ENCODE measurements around the gene ZNF141.
"Not testable (repeated sequence)": the region's sequence is repeated elsewhere in the genome, so short reads cannot be mapped to it uniquely, and the experiment has no call there.

ZNF141 gene

GRCh38 chr4:337143-337931 is at the start of gene ZNF141:
ZNF141 (plus strand) TSS chr4:337814; CDS start chr4:337984, 170 bp downstream.
- peak; percentile 75 to 86 for DNase-seq (ENCODE audit: low read depth in 2 of 2)

- no peak for DNase-seq (ENCODE audit: low read depth in 2 of 2)
Observed at GRCh38 chr4:288891-289290, 48.7 kb upstream of the ZNF141 start.

GRCh38 chr4:294732-295131 is 42.9 kb upstream of the ZNF141 start:
- DNase-seq (ENCODE audit: low read depth in 2 of 2), result no peak

GRCh38 chr4:302381-302780 is 35.2 kb upstream of the ZNF141 start:
- no peak for DNase-seq (ENCODE audit: low read depth in 2 of 2)

GRCh38 chr4:304516-304915 is 33.1 kb upstream of the ZNF141 start:
- not testable (repeated sequence) for DNase-seq (ENCODE audit: low read depth in 2 of 2)

DNA sequence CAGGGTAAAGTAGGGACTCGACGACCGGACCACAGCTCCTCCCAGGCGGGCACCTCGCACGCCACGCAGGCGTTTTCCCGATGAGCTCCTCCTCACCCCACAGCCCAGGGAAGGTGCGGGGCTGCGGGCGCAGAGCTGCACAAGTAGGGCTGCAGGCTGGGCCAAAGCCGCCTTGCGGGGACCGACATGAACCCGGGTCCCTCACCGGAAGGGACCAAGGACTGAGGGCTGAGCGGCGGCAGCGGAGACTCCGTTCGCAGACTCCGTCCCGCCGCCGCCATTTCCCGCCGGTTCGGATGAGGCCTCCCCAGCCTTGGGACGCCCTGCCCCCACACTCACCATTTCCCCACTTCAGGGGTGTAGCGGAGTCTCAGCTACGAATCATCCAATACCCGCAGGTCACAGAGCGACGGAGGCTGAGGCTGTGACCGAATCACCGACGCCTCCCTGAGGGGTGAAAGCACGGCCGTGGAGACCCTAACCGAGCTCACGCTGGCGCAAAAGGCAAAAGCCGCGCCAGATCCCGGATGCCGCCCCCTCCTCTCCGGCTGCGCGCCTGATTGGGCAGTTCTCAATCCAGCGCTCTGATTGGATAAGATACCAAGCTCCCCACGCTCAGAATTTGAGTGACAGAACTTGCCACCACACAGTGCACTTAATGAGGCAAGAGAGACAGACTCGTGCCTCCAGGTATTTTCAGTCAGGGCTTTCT is 32.5 kb upstream of the ZNF141 start, which contains the start of gene ZNF732:
Gene ZNF732, minus strand, starts transcription at position 506 of the 712 bp plus-strand sequence. Its CDS starts 164 bp downstream, at position 342.
- DNase-seq (ENCODE audit: low read depth in 2 of 2), result no peak

DNA sequence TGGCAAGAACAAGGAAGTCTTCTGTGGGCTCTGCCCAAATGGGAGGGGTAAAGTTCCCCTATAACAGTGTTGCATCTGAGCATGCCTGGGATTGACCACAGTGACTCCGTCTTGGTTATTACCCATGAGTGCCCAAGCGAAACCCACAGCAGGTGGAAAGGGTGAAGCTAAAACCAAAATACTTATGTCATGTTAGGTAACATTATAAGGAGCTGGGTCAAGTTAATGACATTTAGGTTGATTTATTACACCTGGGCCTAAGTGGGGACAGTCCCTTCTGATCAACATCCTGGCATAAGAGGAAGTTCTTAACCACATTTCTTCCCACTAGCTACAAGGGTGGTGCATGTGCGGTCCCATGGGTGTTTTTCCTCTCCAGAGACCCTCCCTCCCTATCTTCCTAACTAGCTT is 31.1 kb upstream of the ZNF141 start:
- no peak for DNase-seq (ENCODE audit: low read depth in 2 of 2)

DNA sequence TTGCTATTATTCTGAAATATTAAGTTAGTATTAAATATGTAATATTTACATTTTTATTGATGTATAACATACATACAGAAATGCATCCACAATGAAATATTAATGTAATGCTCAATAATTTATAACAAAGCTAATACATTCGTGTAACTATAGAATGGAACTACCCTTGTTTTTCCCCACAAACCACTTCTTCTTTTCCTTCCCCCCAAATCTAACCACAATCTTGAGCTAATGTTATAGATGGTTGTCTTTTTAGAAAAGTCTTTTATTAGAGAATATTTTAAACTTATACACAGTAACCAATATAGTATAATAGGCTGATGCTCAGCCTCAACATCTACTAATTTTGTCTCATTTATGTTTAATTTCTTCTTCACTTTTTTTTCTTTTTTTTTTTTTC is 27.8 kb upstream of the ZNF141 start:
- DNase-seq (ENCODE audit: low read depth in 2 of 2), result no peak

DNA sequence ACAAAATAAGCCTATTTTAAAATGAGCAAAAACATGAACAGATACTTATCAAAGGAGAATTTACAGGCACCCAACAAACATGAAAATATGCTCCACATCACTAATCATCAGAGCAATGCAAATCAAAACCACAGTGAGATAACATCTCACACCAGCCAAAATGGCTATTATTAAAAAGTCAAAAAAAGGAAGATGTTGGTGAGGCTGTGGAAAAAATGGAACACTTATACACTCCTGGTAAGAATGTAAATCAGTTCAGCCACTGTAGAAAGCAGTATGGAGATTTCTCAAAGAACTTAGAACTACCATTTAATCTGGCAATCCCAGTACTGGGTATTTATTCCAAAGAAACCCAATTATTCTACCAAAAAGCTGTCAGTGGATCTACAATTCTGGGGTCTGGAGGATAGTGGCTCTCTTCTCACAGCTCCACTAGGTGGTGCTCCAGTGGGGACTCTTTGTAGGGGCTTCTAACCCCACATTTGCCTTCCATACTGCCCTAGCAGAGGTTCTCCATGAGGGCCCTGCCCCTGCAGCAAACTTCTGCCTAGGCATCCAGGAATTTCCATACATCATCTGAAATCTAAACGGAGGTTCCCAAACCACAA is 23.2 kb upstream of the ZNF141 start:
- DNase-seq (ENCODE audit: low read depth in 2 of 2), result no peak

DNA sequence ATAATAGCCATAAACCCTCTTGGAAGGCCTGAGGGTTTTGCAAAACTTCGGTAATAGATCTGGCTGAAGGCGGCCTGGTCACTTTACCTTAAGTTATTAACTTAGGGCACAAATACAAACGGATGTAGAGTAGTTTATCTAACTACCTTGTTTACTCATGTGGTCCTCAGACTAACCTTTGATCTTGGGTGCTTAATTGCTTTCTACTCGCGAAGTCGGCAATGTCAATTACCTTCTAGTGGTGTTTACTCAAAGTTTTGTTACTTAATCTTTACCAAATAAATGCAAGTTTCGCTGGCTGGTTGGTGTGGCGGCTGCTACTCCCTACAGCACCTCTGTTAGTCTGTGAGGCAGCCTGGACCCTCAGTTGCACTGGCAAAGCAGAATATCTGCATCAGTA is 8.9 kb upstream of the ZNF141 start:
- DNase-seq (ENCODE audit: low read depth in 2 of 2), result no peak

- DNase-seq (ENCODE audit: low read depth in 2 of 2), result no peak
Observed at GRCh38 chr4:335515-335914, 2.1 kb upstream of the ZNF141 start.

- DNase-seq (ENCODE audit: low read depth in 2 of 2), result no peak
Observed at GRCh38 chr4:336099-336892, 1.3 kb upstream of the ZNF141 start.

GRCh38 chr4:336893-337142 is 796 bp upstream of the ZNF141 start:
- DNase-seq (ENCODE audit: low read depth in 2 of 2), result no peak

- peak; percentile 40 to 53 for DNase-seq (ENCODE audit: low read depth in 2 of 2)
Observed at GRCh38 chr4:337932-338758, 531 bp downstream of the ZNF141 start.

DNA sequence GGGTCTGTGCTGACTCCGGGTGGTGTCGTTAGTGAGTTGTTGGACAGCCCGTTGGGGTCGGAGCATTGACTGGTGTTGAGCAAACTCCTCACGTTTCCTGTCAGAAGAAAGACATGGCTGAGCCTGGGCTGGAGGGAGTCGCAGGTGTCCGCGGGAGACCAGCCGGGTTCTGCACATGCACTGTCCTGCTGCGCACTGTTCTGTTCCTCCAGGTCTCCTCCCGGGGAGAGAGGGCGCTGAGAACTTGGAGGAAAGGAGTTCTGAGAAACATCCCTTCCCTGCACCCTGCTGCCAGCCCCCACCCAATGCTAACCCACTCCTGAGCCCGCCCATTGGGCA is 1.1 kb downstream of the ZNF141 start:
- no peak for DNase-seq (ENCODE audit: low read depth in 2 of 2)

- no peak for DNase-seq (ENCODE audit: low read depth in 2 of 2)
Observed at GRCh38 chr4:340011-340410, 2.4 kb downstream of the ZNF141 start.

- no peak for DNase-seq (ENCODE audit: low read depth in 2 of 2)
Observed at GRCh38 chr4:373062-373839, 35.6 kb downstream of the ZNF141 start.

DNA sequence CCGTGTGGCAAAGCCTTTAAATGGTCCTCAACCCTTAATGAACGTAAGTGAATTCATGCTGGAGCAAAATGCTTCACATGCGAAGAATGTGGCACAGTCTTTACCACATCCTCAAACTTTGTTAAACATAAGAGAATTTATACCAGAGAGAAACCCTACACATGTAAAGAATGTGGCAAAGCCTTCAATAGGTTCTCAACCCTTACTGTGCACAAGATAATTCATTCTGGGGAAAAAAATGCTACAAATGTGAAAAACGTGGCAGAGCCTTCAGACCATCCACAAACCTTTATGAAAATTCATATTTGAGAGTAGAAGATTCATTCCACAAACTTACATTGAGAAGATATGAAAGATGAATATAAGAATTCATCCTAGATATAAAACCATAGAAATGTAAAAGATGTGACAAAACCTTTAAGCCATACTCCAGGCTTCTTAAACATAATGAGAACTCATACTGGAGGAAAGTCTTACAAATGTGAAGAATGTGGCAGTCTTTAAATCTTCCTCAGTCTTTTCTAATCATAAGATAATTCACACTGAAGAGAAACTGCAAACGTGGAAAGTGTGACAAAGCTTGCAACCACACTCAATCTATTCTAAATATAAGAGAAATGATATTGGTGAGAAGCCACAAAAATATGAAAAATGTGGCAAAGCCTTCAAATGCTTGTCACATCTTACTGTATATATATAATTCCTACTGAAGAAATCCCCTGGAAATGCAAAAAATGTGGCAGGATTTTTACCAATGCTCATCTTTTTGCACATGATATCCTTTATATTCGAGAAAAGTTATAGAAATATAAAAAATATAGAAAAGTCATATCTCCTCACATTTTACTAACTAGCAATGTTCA is 36.9 kb downstream of the ZNF141 start:
- DNase-seq (ENCODE audit: low read depth in 2 of 2), result no peak

GRCh38 chr4:384311-385010 is 46.8 kb downstream of the ZNF141 start:
- no peak for DNase-seq (ENCODE audit: low read depth in 2 of 2)
